Neural cell (in vitro differentiated cells): ENCODE measurements around the gene ANAPC5.

Experiments
- CTCF ChIP-seq: fragments of 450-650 bp; IDR thresholded peaks from 2 replicates; pipeline ENCODE4 v1.5.1; 2014; ENCODE audit warnings: antibody characterized with exemption, mild to moderate bottlenecking, moderate library complexity; ENCODE audit not compliant: poor library complexity, severe bottlenecking
- EP300 ChIP-seq: fragments of 450-650 bp; conservative IDR thresholded peaks from 2 replicates; pipeline ENCODE4 v1.6.1; 2014; ENCODE audit warnings: antibody characterized with exemption, mild to moderate bottlenecking, moderate library complexity; ENCODE audit not compliant: poor library complexity, severe bottlenecking
- POLR2AphosphoS5 ChIP-seq: IDR thresholded peaks from 2 replicates; pipeline ENCODE4 v1.6.1; 2012

GRCh38 chr12:121352682-121353018 is 439 bp upstream of the ANAPC5 start:
- TF ChIP-seq CTCF (no peak), POLR2AphosphoS5 (no peak), EP300 (no peak)
